ENCODE measurements around the gene PILRB.

PILRB gene

GRCh38 chr7:100378114-100378755 is 20.3 kb downstream of the PILRB start:
- TF ChIP-seq GATA2 (IDR thresholded peaks at IDR 0.05; ENCODE audit: low read depth, low read length) (no peak), GATA3 (IDR thresholded peaks at IDR 0.05; ENCODE audit: low read depth, low read length) (no peak)

- no peak for TF ChIP-seq GATA2 (IDR thresholded peaks at IDR 0.05; ENCODE audit: low read depth, low read length)
- TF ChIP-seq GATA3 (IDR thresholded peaks at IDR 0.05; ENCODE audit: low read depth, low read length): no peak
Observed at GRCh38 chr7:100380196-100380595, 22.3 kb downstream of the PILRB start.

- TF ChIP-seq GATA3 (IDR thresholded peaks at IDR 0.05; ENCODE audit: low read depth, low read length): no peak
- no peak for TF ChIP-seq GATA2 (IDR thresholded peaks at IDR 0.05; ENCODE audit: low read depth, low read length)
Observed at GRCh38 chr7:100384628-100385294, 26.8 kb downstream of the PILRB start.

- TF ChIP-seq GATA2 (IDR thresholded peaks at IDR 0.05; ENCODE audit: low read depth, low read length): no peak
- no peak for TF ChIP-seq GATA3 (IDR thresholded peaks at IDR 0.05; ENCODE audit: low read depth, low read length)
Observed at GRCh38 chr7:100386940-100387339, 29.0 kb downstream of the PILRB start.

GRCh38 chr7:100387695-100388094 is 29.8 kb downstream of the PILRB start:
- TF ChIP-seq GATA3 (IDR thresholded peaks at IDR 0.05; ENCODE audit: low read depth, low read length): no peak
- TF ChIP-seq GATA2 (IDR thresholded peaks at IDR 0.05; ENCODE audit: low read depth, low read length): no peak

- TF ChIP-seq GATA3 (IDR thresholded peaks at IDR 0.05; ENCODE audit: low read depth, low read length) (no peak), GATA2 (IDR thresholded peaks at IDR 0.05; ENCODE audit: low read depth, low read length) (no peak)
Observed at GRCh38 chr7:100389437-100390088, 31.6 kb downstream of the PILRB start.

GRCh38 chr7:100390286-100391009 is 32.5 kb downstream of the PILRB start:
- TF ChIP-seq GATA2 (IDR thresholded peaks at IDR 0.05; ENCODE audit: low read depth, low read length): no peak
- no peak for TF ChIP-seq GATA3 (IDR thresholded peaks at IDR 0.05; ENCODE audit: low read depth, low read length)

GRCh38 chr7:100393233-100393905 is 35.5 kb downstream of the PILRB start:
- TF ChIP-seq GATA3 (IDR thresholded peaks at IDR 0.05; ENCODE audit: low read depth, low read length) (no peak), GATA2 (IDR thresholded peaks at IDR 0.05; ENCODE audit: low read depth, low read length) (no peak)

GRCh38 chr7:100394077-100394476 is 36.2 kb downstream of the PILRB start:
- TF ChIP-seq GATA2 (IDR thresholded peaks at IDR 0.05; ENCODE audit: low read depth, low read length) (no peak), GATA3 (IDR thresholded peaks at IDR 0.05; ENCODE audit: low read depth, low read length) (no peak)

GRCh38 chr7:100396421-100396982 is 38.6 kb downstream of the PILRB start:
- TF ChIP-seq GATA3 (IDR thresholded peaks at IDR 0.05; ENCODE audit: low read depth, low read length): no peak
- no peak for TF ChIP-seq GATA2 (IDR thresholded peaks at IDR 0.05; ENCODE audit: low read depth, low read length)

GRCh38 chr7:100397315-100398081 is 39.6 kb downstream of the PILRB start:
- TF ChIP-seq GATA3 (IDR thresholded peaks at IDR 0.05; ENCODE audit: low read depth, low read length) (no peak), GATA2 (IDR thresholded peaks at IDR 0.05; ENCODE audit: low read depth, low read length) (no peak)

- TF ChIP-seq GATA3 (IDR thresholded peaks at IDR 0.05; ENCODE audit: low read depth, low read length) (no peak), GATA2 (IDR thresholded peaks at IDR 0.05; ENCODE audit: low read depth, low read length) (no peak)
Observed at GRCh38 chr7:100398239-100398638, 40.3 kb downstream of the PILRB start.

GRCh38 chr7:100400041-100400440 is 42.1 kb downstream of the PILRB start:
- no peak for TF ChIP-seq GATA2 (IDR thresholded peaks at IDR 0.05; ENCODE audit: low read depth, low read length)
- TF ChIP-seq GATA3 (IDR thresholded peaks at IDR 0.05; ENCODE audit: low read depth, low read length): no peak

Data from SH-SY5Y (cell line).